ENCODE results near the gene DYNC2H1. TPM values are rescaled to one million over a fixed set of nuclear protein-coding genes. Genes with fewer than 3 reads are reported as not detected.
"Not testable (repeated sequence)": the region's sequence is repeated elsewhere in the genome, so short reads cannot be mapped to it uniquely, and the experiment has no call there.

Gene DYNC2H1
- total RNA-seq, 2 experiments from 2014 or later, result 0.92 to 1.3 TPM

- DNase-seq, result no peak
- Mint-ChIP-seq H3K4me3 (no peak overlapping the region), H3K4me1 (no peaks in the 10 kb centered on the region), H3K9me3 (peaks cover 2% of the 10 kb centered on the region), H3K27ac (no peak overlapping the region), H3K27me3 (no peaks in the 10 kb centered on the region), H3K36me3 (ENCODE audit: low read depth) (no peaks in the 10 kb centered on the region)
- ChIA-PET CTCF (no interaction called here), POLR2A (no interaction called here)
Measured at GRCh38 chr11:103367650-103368049, 258.4 kb downstream of the DYNC2H1 start.

- no peaks in the 10 kb centered on the region for H3K36me3 Mint-ChIP-seq (ENCODE audit: low read depth)
- ChIA-PET POLR2A (no interaction called here), CTCF (no interaction called here)
- H3K9me3 Mint-ChIP-seq, result peaks cover 2% of the 10 kb centered on the region
- no peak for DNase-seq
- no peaks in the 10 kb centered on the region for H3K4me1 Mint-ChIP-seq
- H3K4me3 Mint-ChIP-seq, result no peak overlapping the region
- no peaks in the 10 kb centered on the region for H3K27me3 Mint-ChIP-seq
- H3K27ac Mint-ChIP-seq, result no peak overlapping the region
Measured at GRCh38 chr11:103368145-103368544, 258.9 kb downstream of the DYNC2H1 start.

GRCh38 chr11:103370076-103370475 is 260.9 kb downstream of the DYNC2H1 start:
- H3K9me3 Mint-ChIP-seq, result peaks cover 6% of the 10 kb centered on the region
- H3K27me3 Mint-ChIP-seq, result no peaks in the 10 kb centered on the region
- H3K27ac Mint-ChIP-seq, result no peak overlapping the region
- H3K4me3 Mint-ChIP-seq, result no peak overlapping the region
- H3K4me1 Mint-ChIP-seq, result no peaks in the 10 kb centered on the region
- H3K36me3 Mint-ChIP-seq (ENCODE audit: low read depth), result no peaks in the 10 kb centered on the region
- no peak for DNase-seq
- ChIA-PET POLR2A (no interaction called here), CTCF (no interaction called here)

GRCh38 chr11:103372906-103373305 is 263.7 kb downstream of the DYNC2H1 start:
- no peaks in the 10 kb centered on the region for H3K4me1 Mint-ChIP-seq
- ChIA-PET POLR2A (no interaction called here), CTCF (no interaction called here)
- H3K4me3 Mint-ChIP-seq, result no peak overlapping the region
- H3K27me3 Mint-ChIP-seq, result no peaks in the 10 kb centered on the region
- H3K27ac Mint-ChIP-seq, result no peak overlapping the region
- DNase-seq, result no peak
- no peaks in the 10 kb centered on the region for H3K36me3 Mint-ChIP-seq (ENCODE audit: low read depth)
- peaks cover 10% of the 10 kb centered on the region for H3K9me3 Mint-ChIP-seq

DNA sequence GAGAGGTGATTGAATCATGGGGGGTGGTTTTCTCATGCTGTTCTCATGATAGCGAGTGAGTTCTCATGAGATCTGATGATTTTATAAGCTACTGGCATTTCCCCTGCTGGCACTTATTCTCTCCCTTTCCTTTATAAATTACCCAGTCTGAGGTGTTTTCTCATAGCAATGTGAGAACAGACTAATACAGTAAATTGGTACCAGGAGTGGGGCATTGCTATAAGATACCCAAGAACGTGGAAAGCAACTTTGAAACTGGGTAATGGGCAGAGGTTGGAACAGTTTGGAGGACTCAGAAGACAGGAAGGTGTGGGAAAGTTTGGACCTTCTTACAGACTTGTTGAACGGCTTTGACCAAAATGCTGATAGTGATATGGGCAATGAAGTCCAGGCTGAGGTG is 265.0 kb downstream of the DYNC2H1 start:
- H3K4me3 Mint-ChIP-seq; H3K27me3 Mint-ChIP-seq; POLR2A ChIA-PET; CTCF ChIA-PET; DNase-seq; H3K27ac Mint-ChIP-seq; H3K9me3 Mint-ChIP-seq; H3K4me1 Mint-ChIP-seq; H3K36me3 Mint-ChIP-seq (ENCODE audit: low read depth): not testable (repeated sequence)

GRCh38 chr11:103378931-103379330 is 269.7 kb downstream of the DYNC2H1 start:
- ChIA-PET CTCF (no interaction called here), POLR2A (no interaction called here)
- no peak overlapping the region for H3K4me3 Mint-ChIP-seq
- H3K9me3 Mint-ChIP-seq, result peaks cover 4% of the 10 kb centered on the region
- no peaks in the 10 kb centered on the region for H3K4me1 Mint-ChIP-seq
- no peaks in the 10 kb centered on the region for H3K27me3 Mint-ChIP-seq
- no peak overlapping the region for H3K27ac Mint-ChIP-seq
- no peaks in the 10 kb centered on the region for H3K36me3 Mint-ChIP-seq (ENCODE audit: low read depth)
- DNase-seq, result no peak

GRCh38 chr11:103380031-103380430 is 270.8 kb downstream of the DYNC2H1 start:
- POLR2A ChIA-PET, result no interaction called here
- H3K27ac Mint-ChIP-seq, result no peak overlapping the region
- peaks cover 2% of the 10 kb centered on the region for H3K4me1 Mint-ChIP-seq

DNA sequence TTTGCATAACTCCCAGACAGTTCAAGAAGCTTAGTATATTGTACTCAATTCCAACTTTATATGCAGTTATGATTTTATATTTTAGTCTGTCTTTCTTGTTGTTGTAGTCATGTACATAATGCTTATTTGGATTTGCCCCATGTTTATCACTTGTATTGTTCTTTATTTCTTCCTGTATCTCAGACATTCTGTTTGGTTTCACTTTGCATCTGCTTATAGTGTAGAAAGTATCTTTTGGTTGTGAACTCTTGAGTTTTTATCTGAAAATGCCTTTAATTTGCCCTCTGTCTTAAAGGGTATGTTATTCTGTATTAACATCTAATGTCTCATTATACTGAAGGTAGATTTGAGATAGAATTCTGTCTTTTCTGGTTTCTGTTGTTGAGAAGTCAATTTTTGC is 275.4 kb downstream of the DYNC2H1 start:
- Mint-ChIP-seq H3K4me3 (no peak overlapping the region), H3K27ac (no peak overlapping the region), H3K36me3 (ENCODE audit: low read depth) (no peaks in the 10 kb centered on the region), H3K4me1 (peaks cover 2% of the 10 kb centered on the region), H3K27me3 (no peaks in the 10 kb centered on the region), H3K9me3 (no peaks in the 10 kb centered on the region)
- ChIA-PET POLR2A (no interaction called here), CTCF (no interaction called here)
- DNase-seq, result no peak

More at GRCh38 chr11:103380031-103380430, 270.8 kb downstream of the DYNC2H1 start:
- DNase-seq, result no peak
- H3K9me3 Mint-ChIP-seq, result peaks cover 4% of the 10 kb centered on the region
- H3K27me3 Mint-ChIP-seq, result no peaks in the 10 kb centered on the region
- H3K36me3 Mint-ChIP-seq (ENCODE audit: low read depth), result no peaks in the 10 kb centered on the region
- CTCF ChIA-PET, result no interaction called here
- H3K4me3 Mint-ChIP-seq, result no peak overlapping the region

GRCh38 chr11:103395612-103396011 is 286.4 kb downstream of the DYNC2H1 start:
- DNase-seq, result no peak
- H3K4me3 Mint-ChIP-seq, result no peak overlapping the region
- H3K27ac Mint-ChIP-seq, result no peak overlapping the region
- peaks cover 2% of the 10 kb centered on the region for H3K9me3 Mint-ChIP-seq
- H3K27me3 Mint-ChIP-seq, result no peaks in the 10 kb centered on the region
- ChIA-PET POLR2A (no interaction called here), CTCF (no interaction called here)
- H3K4me1 Mint-ChIP-seq, result no peaks in the 10 kb centered on the region
- no peaks in the 10 kb centered on the region for H3K36me3 Mint-ChIP-seq (ENCODE audit: low read depth)

DNA sequence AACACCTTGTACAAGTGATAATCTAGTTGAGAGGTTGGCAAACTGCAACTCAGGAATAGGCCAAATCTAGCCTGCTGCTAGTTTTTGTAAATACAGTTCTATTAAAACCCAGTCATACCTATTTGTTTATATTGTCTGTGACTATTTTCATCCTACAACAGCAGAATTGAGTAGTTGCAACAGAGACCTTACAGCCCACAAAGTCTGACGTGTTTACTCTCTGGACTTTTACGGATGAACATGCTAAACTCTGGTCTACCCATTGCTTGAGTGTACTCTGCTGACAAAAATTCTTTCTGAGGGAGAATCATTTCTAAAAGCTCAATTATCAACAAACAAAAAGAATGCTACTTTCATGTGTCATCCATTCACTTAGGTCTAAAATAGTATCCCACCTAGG is 287.0 kb downstream of the DYNC2H1 start:
- Mint-ChIP-seq H3K27ac (no peak overlapping the region), H3K36me3 (ENCODE audit: low read depth) (no peaks in the 10 kb centered on the region), H3K9me3 (peaks cover 2% of the 10 kb centered on the region), H3K4me3 (no peak overlapping the region), H3K4me1 (no peaks in the 10 kb centered on the region), H3K27me3 (no peaks in the 10 kb centered on the region)
- DNase-seq, result no peak
- CTCF ChIA-PET, result no interaction called here
- POLR2A ChIA-PET, result no interaction called here

GRCh38 chr11:103397369-103397768 is 288.1 kb downstream of the DYNC2H1 start:
- no peak for DNase-seq

DNA sequence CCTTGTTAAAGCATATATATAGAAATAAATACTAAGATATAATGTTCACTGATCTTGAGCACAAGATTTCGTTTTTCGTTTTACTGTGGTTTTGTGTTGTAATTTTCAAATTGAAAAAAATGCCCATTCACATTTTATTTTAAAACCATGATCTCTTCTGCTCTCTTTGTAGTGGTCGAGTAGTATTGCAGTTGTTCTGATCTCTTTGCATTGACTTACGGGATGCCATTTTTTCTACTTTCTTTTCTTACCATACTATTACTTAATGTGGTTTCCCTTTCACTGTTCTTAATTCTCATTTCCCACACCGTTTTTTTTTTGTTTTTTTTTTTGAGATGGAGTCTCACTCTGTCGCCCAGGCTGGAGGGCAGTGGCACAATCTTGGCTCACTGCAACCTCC is 289.6 kb downstream of the DYNC2H1 start:
- H3K4me1 Mint-ChIP-seq, result no peaks in the 10 kb centered on the region
- no peaks in the 10 kb centered on the region for H3K36me3 Mint-ChIP-seq (ENCODE audit: low read depth)
- H3K27ac Mint-ChIP-seq, result no peak overlapping the region
- no peaks in the 10 kb centered on the region for H3K27me3 Mint-ChIP-seq
- no peaks in the 10 kb centered on the region for H3K9me3 Mint-ChIP-seq
- DNase-seq, result no peak
- POLR2A ChIA-PET, result no interaction called here
- CTCF ChIA-PET, result no interaction called here
- no peak overlapping the region for H3K4me3 Mint-ChIP-seq

More at GRCh38 chr11:103397369-103397768, 288.1 kb downstream of the DYNC2H1 start:
- no peaks in the 10 kb centered on the region for H3K4me1 Mint-ChIP-seq
- H3K27ac Mint-ChIP-seq, result no peak overlapping the region
- no peaks in the 10 kb centered on the region for H3K36me3 Mint-ChIP-seq (ENCODE audit: low read depth)
- H3K4me3 Mint-ChIP-seq, result no peak overlapping the region
- ChIA-PET CTCF (no interaction called here), POLR2A (no interaction called here)
- no peaks in the 10 kb centered on the region for H3K27me3 Mint-ChIP-seq
- peaks cover 2% of the 10 kb centered on the region for H3K9me3 Mint-ChIP-seq

DNA sequence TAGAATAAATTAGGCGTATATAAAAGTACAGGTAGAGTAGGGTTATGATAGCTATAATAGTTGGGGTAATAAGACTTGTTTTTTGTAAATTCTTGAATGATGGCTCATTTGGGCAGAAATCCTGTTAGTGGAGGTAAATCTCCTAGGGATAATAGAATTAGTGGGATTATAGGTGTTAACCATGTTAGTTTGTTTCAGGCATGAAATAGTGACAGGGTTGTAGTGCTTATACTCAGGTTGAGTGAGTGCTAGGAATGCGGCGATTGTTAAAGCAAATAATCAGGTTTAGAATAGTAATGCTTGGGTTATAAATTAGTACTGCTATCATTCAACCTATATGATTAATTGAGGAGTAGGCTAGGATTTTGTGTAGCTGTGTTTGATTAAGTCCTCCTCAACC is 297.1 kb downstream of the DYNC2H1 start:
- no peaks in the 10 kb centered on the region for H3K4me1 Mint-ChIP-seq
- H3K4me3 Mint-ChIP-seq, result no peak overlapping the region
- no peak for DNase-seq
- no peak overlapping the region for H3K27ac Mint-ChIP-seq
- no peaks in the 10 kb centered on the region for H3K36me3 Mint-ChIP-seq (ENCODE audit: low read depth)
- ChIA-PET CTCF (interaction anchor here (0.6 kb wide), 1 partner anchor 54 kb away, joined by 3 read pairs; no protein-coding TSS in a partner anchor), POLR2A (no interaction called here)
- H3K27me3 Mint-ChIP-seq, result no peaks in the 10 kb centered on the region
- H3K9me3 Mint-ChIP-seq, result no peaks in the 10 kb centered on the region

DNA sequence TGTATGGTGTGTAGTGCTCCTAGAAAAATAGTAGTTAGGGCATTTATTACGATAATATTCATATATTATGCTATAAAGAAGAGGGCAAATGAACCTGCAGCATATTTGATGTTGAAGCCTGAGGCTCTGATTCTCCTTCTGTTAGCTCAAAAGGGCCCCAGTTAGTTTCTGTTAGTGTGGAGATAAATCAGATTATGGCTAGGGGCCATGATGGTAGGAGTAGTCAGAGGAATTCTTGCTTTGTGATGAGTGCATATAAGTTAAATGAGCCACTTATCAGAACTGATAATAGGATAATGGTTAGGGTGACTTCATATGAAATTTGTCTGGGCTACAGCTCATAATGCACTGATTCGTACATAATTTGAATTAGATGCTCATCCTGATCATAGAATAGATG is 298.4 kb downstream of the DYNC2H1 start:
- no peak for DNase-seq
- no peaks in the 10 kb centered on the region for H3K36me3 Mint-ChIP-seq (ENCODE audit: low read depth)
- ChIA-PET POLR2A (no interaction called here), CTCF (no interaction called here)
- no peak overlapping the region for H3K4me3 Mint-ChIP-seq
- H3K27me3 Mint-ChIP-seq, result no peaks in the 10 kb centered on the region
- no peaks in the 10 kb centered on the region for H3K9me3 Mint-ChIP-seq
- no peak overlapping the region for H3K27ac Mint-ChIP-seq
- H3K4me1 Mint-ChIP-seq, result no peaks in the 10 kb centered on the region
